Fibroblast of pulmonary artery (primary cell): Measurements from ENCODE around the gene PTPRN2.

ENCODE experiments used
- DNase-seq: peaks from one replicate; pipeline ENCODE4 v3.0.0-alpha.2; 2010; ENCODE audit warnings: low read depth
- H3K4me3 ChIP-seq: replicated peaks from 2 replicates; pipeline ENCODE4 v1.5.1; 2011; ENCODE audit warnings: low read depth, mild to moderate bottlenecking, control low read depth, low read length, moderate library complexity
- CTCF ChIP-seq: IDR thresholded peaks from 2 replicates; pipeline ENCODE4 v1.5.1; 2011; ENCODE audit warnings: mild to moderate bottlenecking, control low read depth, low read length, inconsistent platforms; ENCODE audit errors: missing control alignments

PTPRN2 gene

GRCh38 chr7:158395780-158396278 lies 191.8 kb downstream of the PTPRN2 start:
- H3K4me3 ChIP-seq = no peak overlapping the region
- no peak for DNase-seq
- no peak for TF ChIP-seq CTCF

- no peak for TF ChIP-seq CTCF
- no peak for DNase-seq
These were observed 192.3 kb downstream of the PTPRN2 start for GRCh38 chr7:158395349-158395748.

GRCh38 chr7:158394936-158395335 lies 192.7 kb downstream of the PTPRN2 start:
- no peak overlapping the region for H3K4me3 ChIP-seq
- TF ChIP-seq CTCF = peak; percentile 23
- DNase-seq = no peak

More at GRCh38 chr7:158395349-158395748, 192.3 kb downstream of the PTPRN2 start:
- H3K4me3 ChIP-seq = no peak overlapping the region

GRCh38 chr7:158393926-158394625 lies 193.5 kb downstream of the PTPRN2 start:
- no peak for TF ChIP-seq CTCF
- no peak overlapping the region for H3K4me3 ChIP-seq
- DNase-seq = no peak

GRCh38 chr7:158392251-158392650 lies 195.4 kb downstream of the PTPRN2 start:
- no peak overlapping the region for H3K4me3 ChIP-seq
- no peak for TF ChIP-seq CTCF
- DNase-seq = no peak

GRCh38 chr7:158391541-158391940 lies 196.1 kb downstream of the PTPRN2 start:
- TF ChIP-seq CTCF = no peak
- DNase-seq = no peak
- no peak overlapping the region for H3K4me3 ChIP-seq

- DNase-seq = no peak
- TF ChIP-seq CTCF = no peak
- no peak overlapping the region for H3K4me3 ChIP-seq
These were observed 196.5 kb downstream of the PTPRN2 start for GRCh38 chr7:158391141-158391540.
